Fibroblast of skin of back (primary cell): Measurements from ENCODE around the gene ARHGEF28.

Experiments used
- DNase-seq: peaks from one replicate; pipeline ENCODE4 v3.0.0-alpha.2; 2013

Gene ARHGEF28

GRCh38 chr5:73943397-73943796 is 317.4 kb downstream of the ARHGEF28 start:
- no peak for DNase-seq

DNA sequence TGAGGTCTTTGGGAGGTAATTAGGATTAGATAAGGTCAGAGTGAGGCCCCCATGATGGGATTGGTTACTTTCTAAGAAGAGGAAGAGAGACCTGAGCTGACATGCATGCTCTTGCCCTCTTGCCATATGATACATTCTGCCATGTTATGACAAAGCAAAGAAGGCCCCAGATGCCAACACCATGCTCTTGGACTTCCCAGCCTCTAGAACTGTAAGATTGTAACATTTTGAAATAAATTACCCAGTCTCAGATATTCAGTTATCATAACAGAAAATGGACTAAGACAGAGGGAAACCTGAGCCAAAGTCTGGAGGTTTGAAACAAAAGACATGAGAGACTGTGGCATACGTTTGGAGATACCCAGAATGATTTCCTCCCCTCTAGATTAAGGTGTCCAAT is 318.6 kb downstream of the ARHGEF28 start:
- DNase-seq: no peak

DNA sequence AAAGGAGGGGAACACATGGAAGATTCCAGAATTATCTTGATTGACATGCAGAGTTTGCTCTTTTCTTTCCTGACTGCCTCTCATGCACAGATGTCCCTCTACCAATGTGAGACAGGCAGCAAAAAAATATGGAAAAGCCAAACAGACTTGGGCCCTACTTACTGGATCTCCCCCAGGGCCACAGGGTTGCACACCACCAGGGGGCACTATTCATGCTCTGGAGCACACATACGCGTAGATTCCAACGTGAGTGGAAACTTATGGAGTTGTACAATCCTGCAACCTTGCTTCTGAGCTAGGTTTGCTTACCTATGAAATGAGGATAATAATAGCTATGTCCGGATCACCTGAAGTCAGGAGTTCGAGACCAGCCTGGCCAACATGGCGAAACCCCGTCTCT is 319.5 kb downstream of the ARHGEF28 start:
- no peak for DNase-seq

GRCh38 chr5:73946278-73946677 is 320.3 kb downstream of the ARHGEF28 start:
- no peak for DNase-seq

- DNase-seq: no peak
Observed at GRCh38 chr5:73946919-73947602, 321.1 kb downstream of the ARHGEF28 start.

GRCh38 chr5:73947906-73948640 is 322.1 kb downstream of the ARHGEF28 start:
- peak; percentile 84 for DNase-seq

DNA sequence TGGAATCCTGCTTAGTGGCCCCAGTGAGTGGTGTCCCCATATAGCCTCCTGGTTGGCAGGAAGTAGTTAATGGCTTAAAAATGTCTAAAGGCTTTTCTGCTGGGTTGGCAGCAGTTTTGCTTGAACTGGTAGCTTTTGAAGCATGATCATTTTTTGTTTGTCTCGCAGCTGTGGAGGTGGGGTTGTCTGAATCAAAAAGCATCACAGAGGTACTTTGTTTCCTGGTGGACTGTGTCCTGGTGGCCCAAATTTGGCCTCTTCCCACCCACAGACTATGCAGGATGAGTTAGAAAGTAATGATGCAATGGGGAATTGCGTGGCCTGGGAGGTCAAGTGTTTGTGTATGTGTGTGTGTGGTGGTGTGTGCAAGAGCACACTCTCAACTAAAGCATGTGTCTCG is 322.7 kb downstream of the ARHGEF28 start:
- DNase-seq: peak; percentile 64

DNA sequence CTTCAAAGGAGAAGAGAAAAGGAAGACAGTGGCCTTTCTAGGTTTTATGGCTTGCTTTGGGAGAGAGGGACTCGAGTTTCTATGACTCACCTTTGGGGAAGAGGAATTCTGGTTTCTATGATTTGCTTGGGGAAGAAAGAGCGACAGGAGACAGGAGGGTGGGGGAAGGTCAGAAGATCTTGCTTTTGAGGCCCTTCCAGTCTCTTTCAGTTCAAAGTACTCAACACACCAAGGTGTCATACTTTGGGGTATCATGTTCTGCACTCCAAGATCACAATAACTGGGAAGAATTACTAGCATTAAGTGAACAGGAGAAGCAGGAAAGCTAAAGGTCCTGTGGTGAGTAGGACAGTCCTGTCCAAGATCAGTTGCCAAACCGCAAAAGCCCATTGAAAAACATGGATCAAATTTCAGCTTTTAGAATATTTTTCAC is 324.5 kb downstream of the ARHGEF28 start:
- DNase-seq: peak; percentile 61

DNA sequence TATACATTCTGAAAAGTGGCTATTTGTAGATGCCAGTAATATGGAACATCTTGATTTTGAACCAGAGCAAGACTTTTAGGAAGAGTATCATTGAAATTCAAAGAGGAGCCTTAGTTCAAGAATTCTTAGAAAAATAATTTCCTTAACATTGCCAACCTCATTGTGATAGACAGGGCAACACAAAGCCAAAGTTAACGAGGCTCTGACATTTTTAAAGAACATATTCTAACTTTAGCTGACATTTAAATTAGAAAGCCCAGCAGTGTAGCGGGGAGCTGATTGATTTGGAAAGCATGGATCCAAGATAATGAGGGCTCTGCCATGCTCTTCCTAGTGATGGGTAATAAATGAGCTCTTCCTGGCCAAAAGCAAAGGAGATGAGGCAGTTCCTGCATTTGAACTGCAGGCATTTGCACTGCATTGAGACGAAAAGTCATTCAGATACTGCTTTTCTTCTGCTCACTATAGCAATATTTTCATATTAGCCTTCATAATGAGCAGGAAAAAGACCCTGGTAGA is 325.0 kb downstream of the ARHGEF28 start:
- no peak for DNase-seq

DNA sequence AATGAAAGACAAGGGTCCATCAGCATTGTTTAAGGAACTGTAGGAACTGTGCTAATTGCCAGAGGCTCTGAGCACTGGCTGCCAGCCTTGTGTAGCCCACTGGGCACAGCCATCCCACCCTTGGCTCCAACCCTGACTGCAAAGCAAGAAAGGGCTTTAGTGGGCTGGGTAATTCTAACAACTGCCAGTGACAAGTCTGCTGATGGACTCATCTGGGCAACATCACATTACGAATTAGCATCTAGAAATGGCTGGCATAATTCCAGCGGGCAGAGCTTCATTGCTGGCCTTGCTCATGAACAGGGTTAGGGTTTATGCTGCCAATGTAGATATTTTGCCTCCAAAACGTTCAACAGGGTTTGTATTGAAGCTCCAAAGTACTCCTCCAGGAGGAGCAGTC is 326.9 kb downstream of the ARHGEF28 start:
- no peak for DNase-seq

- DNase-seq: peak; percentile 17
Observed at GRCh38 chr5:73954381-73954780, 328.4 kb downstream of the ARHGEF28 start.

DNA sequence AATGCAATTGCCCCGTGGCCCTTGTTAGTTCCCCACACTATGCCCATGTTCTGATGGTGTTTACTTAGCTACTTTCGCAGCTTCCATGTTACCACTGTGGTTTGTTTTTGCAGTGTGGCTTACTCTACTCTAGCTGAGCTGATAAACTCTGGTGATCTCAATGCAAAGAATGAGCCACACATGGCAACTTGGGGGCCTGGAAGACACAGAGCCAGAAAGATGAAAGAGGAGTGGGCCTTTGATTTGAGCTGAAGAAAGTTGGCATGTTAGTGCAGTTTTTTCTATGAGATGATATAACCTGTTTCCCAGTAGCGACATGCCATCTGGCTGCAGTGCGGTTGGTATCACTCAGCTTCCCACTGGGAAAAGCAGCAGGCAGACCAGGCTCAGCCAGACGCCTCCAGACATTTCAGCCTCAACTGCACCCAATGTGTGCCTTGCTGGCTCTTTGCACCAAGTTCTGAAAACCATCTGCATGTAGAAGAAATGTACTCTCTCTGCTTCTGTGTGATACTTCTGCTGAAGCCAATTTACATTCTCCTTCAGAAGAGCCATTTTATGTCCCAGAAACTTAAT is 329.4 kb downstream of the ARHGEF28 start:
- DNase-seq: no peak

GRCh38 chr5:73957397-73958001 is 331.5 kb downstream of the ARHGEF28 start:
- DNase-seq: no peak

GRCh38 chr5:73958037-73958436 is 332.0 kb downstream of the ARHGEF28 start:
- no peak for DNase-seq

- no peak for DNase-seq
Observed at GRCh38 chr5:73960023-73960422, 334.0 kb downstream of the ARHGEF28 start.

GRCh38 chr5:73960426-73960825 is 334.4 kb downstream of the ARHGEF28 start:
- no peak for DNase-seq

- DNase-seq: peak; percentile 35
Observed at GRCh38 chr5:73962801-73963425, 336.9 kb downstream of the ARHGEF28 start.

DNA sequence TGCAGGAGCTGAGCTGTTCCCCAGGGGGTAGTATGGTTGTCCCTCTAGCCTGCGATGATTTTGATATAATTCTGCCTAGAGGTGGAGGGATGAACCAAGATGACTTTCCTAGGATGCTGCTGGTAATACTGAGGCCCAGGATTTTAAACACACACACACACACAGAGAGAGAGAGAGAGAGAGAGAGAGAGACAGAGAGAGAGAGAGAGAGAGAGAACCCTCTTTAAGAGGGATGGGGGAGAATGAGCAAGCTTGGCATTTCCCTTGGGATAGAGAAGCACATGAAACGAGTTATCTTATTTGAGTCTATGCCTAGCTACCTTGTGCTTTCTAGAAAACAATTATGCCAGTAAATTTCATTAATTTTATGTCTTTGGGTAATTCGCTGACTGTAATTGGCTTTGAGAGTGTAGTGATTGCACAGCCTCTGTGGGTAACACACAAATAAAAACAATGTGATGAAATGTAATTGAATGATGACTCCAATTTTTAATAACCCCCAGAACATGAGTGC is 338.4 kb downstream of the ARHGEF28 start:
- no peak for DNase-seq

GRCh38 chr5:73966451-73966850 is 340.5 kb downstream of the ARHGEF28 start:
- no peak for DNase-seq

DNA sequence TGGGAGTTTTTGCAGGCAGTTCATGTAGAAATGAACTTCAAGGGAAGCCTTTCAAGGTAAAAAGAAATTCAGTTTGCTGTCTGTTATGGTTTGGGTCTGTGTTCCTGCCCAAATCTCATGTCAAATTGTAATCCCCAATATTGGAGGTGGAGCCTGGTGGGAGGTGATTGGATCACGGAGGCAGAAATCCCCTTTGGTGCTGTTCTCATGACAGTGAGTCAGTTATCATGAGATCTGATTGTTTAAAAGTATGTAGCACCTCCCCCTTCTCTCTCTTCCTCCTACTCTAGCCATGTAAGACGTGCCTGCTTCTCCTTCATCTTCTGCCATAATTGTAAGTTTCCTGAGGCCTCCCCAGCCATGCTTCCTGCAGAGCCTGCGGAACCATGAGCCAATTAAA is 341.4 kb downstream of the ARHGEF28 start:
- no peak for DNase-seq

- DNase-seq: no peak
Observed at GRCh38 chr5:73968246-73968645, 342.2 kb downstream of the ARHGEF28 start.

DNA sequence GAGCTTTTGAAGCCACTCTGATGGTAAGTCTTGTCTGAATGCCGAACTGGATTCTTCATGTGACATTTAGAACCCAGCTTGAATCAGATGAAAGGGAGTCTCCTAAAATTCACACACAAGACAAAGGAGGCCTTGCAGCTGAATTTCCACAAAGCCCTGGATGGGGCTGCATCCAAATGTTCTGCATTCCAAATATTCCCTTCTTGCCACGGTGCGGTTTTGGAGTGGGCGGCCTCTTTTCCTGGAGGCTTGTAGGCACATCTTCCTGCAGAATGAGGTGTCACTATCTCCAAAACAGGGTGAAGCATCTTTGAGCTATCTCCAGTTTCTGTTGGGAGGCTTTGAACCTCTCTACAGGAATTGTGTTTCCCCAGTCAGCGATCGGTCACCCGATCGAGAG is 342.7 kb downstream of the ARHGEF28 start:
- peak; percentile 30 for DNase-seq
